IMR-90 (cell line): ENCODE results near the gene SLX4IP. TPM values are rescaled to one million over a fixed set of nuclear protein-coding genes. Genes with fewer than 3 reads are reported as not detected.

ENCODE experiments used
- ATAC-seq: fragments of 200-7000 bp; cut with Tn5 transposase; 2 replicates; pipeline ENCODE4 v1.9.1; 2020; ENCODE audit warnings: low read depth, mild to moderate bottlenecking, moderate library complexity
- BruUV-seq: library from RNA; stranded (reverse); fragments of 400-500 nt; replicated peaks from 2 replicates; lab custom pipeline; 2021; lab: Mats Ljungman, UMichigan
- CTCF ChIA-PET: fragments of 300-600 bp; formaldehyde crosslinking; extraction: SDS; loops from one replicate; lab custom pipeline; 2021; ENCODE audit warnings: antibody characterized with exemption; lab: Yijun Ruan, JAX
- POLR2A ChIA-PET: fragments of 300-600 bp; sonication (Branson Sonifier 250); formaldehyde crosslinking; loops from one replicate; lab custom pipeline; 2022; ENCODE audit warnings: antibody characterized with exemption; ENCODE audit not compliant: unreplicated experiment; lab: Charles Lee
- DNase-seq: peaks from one replicate; pipeline ENCODE4 v3.0.0; 2013
- H2AFZ ChIP-seq: replicated peaks from 2 replicates; pipeline ENCODE3; 2013; ENCODE audit warnings: low read length, mild to moderate bottlenecking; ENCODE audit not compliant: poor library complexity
- H2AK5ac ChIP-seq: 2 replicates; pipeline ENCODE4 v1.6.1; 2013; ENCODE audit warnings: low read depth, low read length, inconsistent platforms
- H2AK9ac ChIP-seq: replicated peaks from 2 replicates; pipeline ENCODE3; 2013; ENCODE audit warnings: mild to moderate bottlenecking, low read depth, low read length, moderate library complexity; ENCODE audit not compliant: poor library complexity
- H2BK120ac ChIP-seq: 2 replicates; pipeline ENCODE4 v1.6.1; 2013; ENCODE audit warnings: low read depth, low read length, inconsistent platforms
- H2BK15ac ChIP-seq: 3 replicates; pipeline ENCODE4 v1.6.1; 2013; ENCODE audit warnings: low read depth, low read length, inconsistent platforms
- H2BK20ac ChIP-seq: 2 replicates; pipeline ENCODE4 v1.6.1; 2013; ENCODE audit warnings: low read depth, mild to moderate bottlenecking, inconsistent platforms, low read length, moderate library complexity
- H2BK5ac ChIP-seq: 2 replicates; pipeline ENCODE4 v1.6.1; 2013; ENCODE audit warnings: mild to moderate bottlenecking, low read depth, low read length, inconsistent platforms; ENCODE audit not compliant: poor library complexity, severe bottlenecking
- H3K14ac ChIP-seq: replicated peaks from 2 replicates; pipeline ENCODE4 v1.6.1; 2013; ENCODE audit warnings: low read depth, low read length, inconsistent platforms
- H3K18ac ChIP-seq: 2 replicates; pipeline ENCODE4 v1.6.1; 2013; ENCODE audit warnings: low read depth, low read length, control low read depth
- H3K23ac ChIP-seq: 2 replicates; pipeline ENCODE4 v1.6.1; 2013; ENCODE audit warnings: low read depth, low read length, inconsistent platforms
- H3K27ac ChIP-seq: 2 replicates; pipeline ENCODE4 v1.5.1; 2013; ENCODE audit warnings: mild to moderate bottlenecking, control low read depth, low read length; ENCODE audit not compliant: insufficient read depth
- H3K27me3 ChIP-seq: 2 replicates; pipeline ENCODE4 v1.6.1; 2013; ENCODE audit warnings: low read length; ENCODE audit not compliant: control insufficient read depth, insufficient read depth
- H3K36me3 ChIP-seq: 2 replicates; pipeline ENCODE4 v1.6.1; 2013; ENCODE audit warnings: low read length, mixed read lengths; ENCODE audit not compliant: control insufficient read depth, insufficient read depth
- H3K4ac ChIP-seq: 2 replicates; pipeline ENCODE4 v1.6.1; 2013; ENCODE audit warnings: low read depth, low read length, inconsistent platforms
- H3K4me1 ChIP-seq: 2 replicates; pipeline ENCODE4 v1.6.1; 2013; ENCODE audit warnings: low read length, mixed read lengths; ENCODE audit not compliant: control insufficient read depth, insufficient read depth
- H3K4me2 ChIP-seq: 2 replicates; pipeline ENCODE4 v1.6.1; 2013; ENCODE audit warnings: low read depth, mild to moderate bottlenecking, control low read depth, low read length, moderate library complexity
- H3K4me3 ChIP-seq: 2 replicates; pipeline ENCODE4 v1.5.1; 2013; ENCODE audit warnings: low read depth, mild to moderate bottlenecking, control low read depth, low read length, moderate library complexity; ENCODE audit not compliant: insufficient read depth
- H3K56ac ChIP-seq: 2 replicates; pipeline ENCODE4 v1.6.1; 2013; ENCODE audit warnings: low read length, inconsistent platforms; ENCODE audit not compliant: insufficient read depth; ENCODE audit errors: extremely low read depth
- H3K79me1 ChIP-seq, 2 experiments: 2 replicates each; pipeline ENCODE4 v1.6.1; 2013; ENCODE audit warnings: low read length in 2 of 2, inconsistent platforms in 1 of 2, low read depth in 1 of 2
- H3K9ac ChIP-seq: 2 replicates; pipeline ENCODE4 v1.6.1; 2013; ENCODE audit warnings: low read depth, low read length, control low read depth
- H3K9me1 ChIP-seq: 2 replicates; pipeline ENCODE4 v1.6.1; 2013; ENCODE audit warnings: low read length, inconsistent platforms; ENCODE audit not compliant: insufficient read depth
- H3K9me3 ChIP-seq: 2 replicates; pipeline ENCODE4 v1.6.1; 2013; ENCODE audit warnings: low read length; ENCODE audit not compliant: control insufficient read depth, insufficient read depth
- H4K20me1 ChIP-seq: 2 replicates; pipeline ENCODE4 v1.6.1; 2013; ENCODE audit warnings: low read length, inconsistent platforms; ENCODE audit not compliant: insufficient read depth
- H4K5ac ChIP-seq: 2 replicates; pipeline ENCODE4 v1.6.1; 2013; ENCODE audit warnings: mild to moderate bottlenecking, low read depth, low read length, control low read depth
- H4K8ac ChIP-seq, 2 experiments: 2 replicates each; pipeline ENCODE4 v1.6.1; 2013; ENCODE audit warnings: low read depth in 2 of 2, low read length in 2 of 2, control low read depth in 1 of 2, inconsistent platforms in 1 of 2
- H4K91ac ChIP-seq: 2 replicates; pipeline ENCODE4 v1.6.1; 2013; ENCODE audit warnings: low read depth, low read length, inconsistent platforms; ENCODE audit not compliant: insufficient read depth
- POLR2A ChIP-seq: IDR thresholded peaks from 2 replicates; pipeline ENCODE4 v1.6.1; 2012; ENCODE audit warnings: mild to moderate bottlenecking, low read depth, low read length
- SMC3 ChIP-seq: fragments of 150-350 bp; IDR thresholded peaks from 2 replicates; pipeline ENCODE4 v1.6.1; 2016; ENCODE audit warnings: low read depth, mild to moderate bottlenecking, antibody characterized with exemption, low read length, moderate library complexity
- WGBS, 2 experiments: methylation state at CpG; one replicate each; pipeline versions ENCODE4 v1.1.5 to v1.1.7; 2013; ENCODE audit warnings: missing lambda C conversion rate in 2 of 2; ENCODE audit not compliant: insufficient read length in 1 of 2; ENCODE audit errors: extremely low coverage in 2 of 2; 5-methylcytosine and 5-hydroxymethylcytosine counted together
- dilution Hi-C: fragments of 300-500 bp; cut with HindIII; formaldehyde crosslinking; loops from one replicate; pipeline ENCODE4 v1.14.3; 2018; ENCODE audit warnings: low sequenced_read_pairs; ENCODE audit not compliant: unreplicated experiment
- in situ Hi-C: fragments of 300-500 bp; cut with MboI; formaldehyde crosslinking; loops from 3 replicates; pipeline ENCODE4 v1.14.3; 2019; ENCODE audit warnings: low sequenced_read_pairs, inconsistent platforms, mixed read lengths
- intact Hi-C: fragments of 100-400 bp; cut with micrococcal nuclease; formaldehyde crosslinking; loops from 2 replicates; pipeline ENCODE4 v1.10.0; 2022
- polyA plus RNA-seq, 3 experiments: library from polyadenylated mRNA; depleted of rRNA; stranded (reverse); fragments of >200 nt; gene quantifications; 2 replicates each; pipeline ENCODE4 v1.2.3, GENCODE V29; 2012; ENCODE audit warnings: low replicate concordance in 1 of 3
- total RNA-seq: library from RNA; depleted of rRNA; stranded (reverse); fragments of >200 nt; gene quantifications from 2 replicates; pipeline ENCODE4 v1.2.3, GENCODE V29; 2012

Gene SLX4IP
- total and polyA plus RNA-seq, 2 of the 4 experiments (the other 2 are of a cell fraction), result 1.3 to 5.9 TPM

DNA sequence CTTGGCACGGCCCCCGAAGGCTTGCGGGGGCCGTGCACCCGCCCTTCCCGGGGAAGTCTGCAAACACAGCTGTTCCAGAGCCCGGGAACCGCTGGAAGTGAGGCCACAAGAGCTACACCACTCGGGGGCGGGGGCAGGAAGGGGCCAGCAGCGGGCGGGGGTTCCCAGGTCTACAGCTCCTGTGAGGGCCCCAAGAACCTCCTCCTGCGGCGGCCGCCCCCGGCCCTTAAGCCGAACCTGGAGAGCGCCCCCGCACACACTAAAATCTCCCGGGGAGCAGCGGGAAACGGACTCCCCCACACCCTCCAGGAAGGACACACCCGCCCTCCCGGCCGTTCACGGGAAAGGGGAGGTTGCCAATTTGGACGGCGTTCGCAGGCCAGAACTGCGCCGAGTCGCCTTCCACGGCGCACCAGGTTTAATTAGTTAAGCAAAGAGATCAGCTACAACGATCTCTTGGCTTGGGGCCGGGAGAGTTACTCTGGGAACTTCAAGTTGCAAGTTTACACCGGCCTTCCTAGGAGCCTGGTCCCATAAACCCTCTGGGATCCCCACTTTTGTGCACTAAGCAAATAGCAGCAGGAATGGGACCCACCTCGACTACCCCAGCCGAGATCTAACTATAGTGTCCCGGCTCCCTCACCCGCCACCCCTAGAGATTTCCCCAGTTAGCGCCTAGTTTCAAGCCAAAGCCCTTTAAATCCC is 237.0 kb downstream of the SLX4IP start:
- H4K5ac ChIP-seq, result peak overlapping the region; percentile 26
- ChIA-PET POLR2A (interaction anchor here (1.0 to 1.2 kb wide), 3 partner anchors 113 to 311 kb away, joined by 3 to 6 read pairs (median 3); partner anchors contain the start of gene MKKS), CTCF (interaction anchor here (0.8 to 1.5 kb wide), 10 partner anchors 12 to 596 kb away, joined by 3 to 7 read pairs (median 4); no protein-coding TSS in a partner anchor)
- TF ChIP-seq POLR2A, result 0 out of 2 replicates have a peak, but pooled peaks have one; percentile 6
- TF ChIP-seq SMC3, result no peak
- peak overlapping the region; percentile 79 for H3K14ac ChIP-seq
- peaks cover 12% of the 10 kb centered on the region for H4K20me1 ChIP-seq
- H3K4me1 ChIP-seq, result peaks cover 8% of the 10 kb centered on the region
- H3K27me3 ChIP-seq, result no peaks in the 10 kb centered on the region
- H2AFZ ChIP-seq, result peak overlapping the region; percentile 92
- no TSS peak for BruUV-seq
- H2BK20ac ChIP-seq, result peak overlapping the region; percentile 45
- in situ Hi-C loops, result loop anchor here (10.0 kb wide), 1 partner anchor 873 kb away; no protein-coding TSS in a partner anchor
- peak overlapping the region; percentile 96 for H3K9ac ChIP-seq
- peaks cover 12% of the 10 kb centered on the region; the same call in 1 of the 2 replicates for H3K9me1 ChIP-seq
- no peaks in the 10 kb centered on the region for H3K9me3 ChIP-seq
- no CpG with 5 or more reads among the region's 42 CpGs for WGBS, 2 experiments
- H3K27ac ChIP-seq, result peak overlapping the region; percentile 92
- H3K4ac ChIP-seq, result peak overlapping the region; percentile 82
- peaks cover 17 to 58% of the 10 kb centered on the region in 2 experiments for H3K79me1 ChIP-seq
- H3K4me3 ChIP-seq, result peak overlapping the region; percentile 93
- peak overlapping the region; percentile 70 for H2AK9ac ChIP-seq
- peak overlapping the region; percentile 62 for H3K18ac ChIP-seq
- peak overlapping the region; percentile 52 to 77 for H4K8ac ChIP-seq
- peak overlapping the region; percentile 95 for H3K23ac ChIP-seq
- H2BK15ac ChIP-seq, result peak overlapping the region; percentile 71; the same call in 2 of the 3 replicates
- DNase-seq (peak; percentile 46), ATAC-seq (peak; percentile 3)
- dilution Hi-C loops, result loop anchor here (25.0 kb wide), 1 partner anchor 865 kb away; no protein-coding TSS in a partner anchor
- peak overlapping the region; percentile 68 for H4K91ac ChIP-seq
- peak overlapping the region; percentile 77 for H2BK120ac ChIP-seq
- peak overlapping the region; percentile 86; the same call in 1 of the 2 replicates for H3K56ac ChIP-seq
- peaks cover 21% of the 10 kb centered on the region for H3K36me3 ChIP-seq
- H3K4me2 ChIP-seq, result peak overlapping the region; percentile 75
- intact Hi-C loops, result loop anchor here (1.0 to 10.0 kb wide), 12 partner anchors 114 to 783 kb away; no protein-coding TSS in a partner anchor
- H2AK5ac ChIP-seq, result peak overlapping the region; percentile 77
- peak overlapping the region; percentile 79 for H2BK5ac ChIP-seq
